GM21529 (cell line): ENCODE results near the gene ZNF296.

Source experiments
- ATAC-seq: cut with Tn5 transposase; IDR thresholded peaks from one replicate; pipeline ENCODE4 v1.9.1; 2021; ENCODE audit not compliant: unreplicated experiment

ZNF296 gene

GRCh38 chr19:45063851-45064801 is 12.2 kb downstream of the ZNF296 start:
- no peak for ATAC-seq

GRCh38 chr19:45061965-45062364 is 14.3 kb downstream of the ZNF296 start:
- no peak for ATAC-seq

GRCh38 chr19:45059258-45059965 is 16.9 kb downstream of the ZNF296 start:
- no peak for ATAC-seq

- no peak for ATAC-seq
These were observed 17.6 kb downstream of the ZNF296 start for GRCh38 chr19:45058622-45059159.

GRCh38 chr19:45057444-45057843 is 18.8 kb downstream of the ZNF296 start:
- ATAC-seq = no peak

- no peak for ATAC-seq
These were observed 19.4 kb downstream of the ZNF296 start for GRCh38 chr19:45056831-45057230.

GRCh38 chr19:45051929-45052579 is 24.2 kb downstream of the ZNF296 start:
- no peak for ATAC-seq

- no peak for ATAC-seq
These were observed 26.2 kb downstream of the ZNF296 start for GRCh38 chr19:45050036-45050435.

GRCh38 chr19:45049073-45049736 is 27.1 kb downstream of the ZNF296 start:
- ATAC-seq = no peak

- no peak for ATAC-seq
These were observed 29.0 kb downstream of the ZNF296 start for GRCh38 chr19:45047188-45047797.

GRCh38 chr19:45046355-45046754 is 29.9 kb downstream of the ZNF296 start:
- ATAC-seq = no peak

- no peak for ATAC-seq
These were observed 30.5 kb downstream of the ZNF296 start for GRCh38 chr19:45045671-45046353.

- no peak for ATAC-seq
These were observed 35.2 kb downstream of the ZNF296 start for GRCh38 chr19:45041125-45041524.

- ATAC-seq = no peak
These were observed 36.1 kb downstream of the ZNF296 start for GRCh38 chr19:45040059-45040771.

GRCh38 chr19:45038931-45039893 is 37.1 kb downstream of the ZNF296 start, which contains the start of gene CLASRP:
TSS of gene CLASRP (plus strand) at chr19:45039045. CDS start at chr19:45040213, 1,168 bp downstream.
- ATAC-seq = peak; percentile 83

GRCh38 chr19:45037393-45038169 is 38.7 kb downstream of the ZNF296 start:
- no peak for ATAC-seq

GRCh38 chr19:45035755-45036154 is 40.5 kb downstream of the ZNF296 start:
- no peak for ATAC-seq
